HepG2 (cell line): ENCODE measurements around the gene ARL2.
A peak's percentile ranks its signal among the peaks of the same experiment; 100 is the strongest.

Experiments
- PHF8 ChIP-seq: sonication (generic); formaldehyde crosslinking; IDR thresholded peaks from 2 replicates; pipeline ENCODE4 v1.5.0; 2020; ENCODE audit warnings: missing genetic modification reagents
- RBM39 ChIP-seq: fragments of 200-400 bp; formaldehyde crosslinking; IDR thresholded peaks from one replicate; pipeline ENCODE4 v1.6.1; 2018; ENCODE audit warnings: antibody characterized with exemption, mild to moderate bottlenecking, low read depth, low read length; ENCODE audit not compliant: poor library complexity, severe bottlenecking
- ZBTB21 ChIP-seq: sonication (generic); formaldehyde crosslinking; IDR thresholded peaks from 2 replicates; pipeline ENCODE4 v1.4.0; 2020; ENCODE audit warnings: missing genetic modification reagents
- TF ChIP-seq, protein P1 (sequence below): sonication (generic); formaldehyde crosslinking; conservative IDR thresholded peaks from 2 replicates; pipeline ENCODE4 v1.4.0; 2020; ENCODE audit warnings: missing genetic modification reagents
- TF ChIP-seq, protein P2 (sequence below): sonication (generic); formaldehyde crosslinking; IDR thresholded peaks from 2 replicates; pipeline ENCODE4 v1.4.0; 2020; ENCODE audit warnings: mild to moderate bottlenecking, missing genetic modification reagents
- TF ChIP-seq, protein P3 (sequence below): sonication (generic); formaldehyde crosslinking; IDR thresholded peaks from 2 replicates; pipeline ENCODE4 v1.8.0; 2022; ENCODE audit warnings: mild to moderate bottlenecking, missing genetic modification reagents

- TF ChIP-seq ZBTB21 (CRISPR knock-in tag), result no peak
- 0 out of 2 replicates have a peak, but pooled peaks have one; percentile 2 for TF ChIP-seq PHF8 (CRISPR knock-in tag)
- TF ChIP-seq, protein P1, sequence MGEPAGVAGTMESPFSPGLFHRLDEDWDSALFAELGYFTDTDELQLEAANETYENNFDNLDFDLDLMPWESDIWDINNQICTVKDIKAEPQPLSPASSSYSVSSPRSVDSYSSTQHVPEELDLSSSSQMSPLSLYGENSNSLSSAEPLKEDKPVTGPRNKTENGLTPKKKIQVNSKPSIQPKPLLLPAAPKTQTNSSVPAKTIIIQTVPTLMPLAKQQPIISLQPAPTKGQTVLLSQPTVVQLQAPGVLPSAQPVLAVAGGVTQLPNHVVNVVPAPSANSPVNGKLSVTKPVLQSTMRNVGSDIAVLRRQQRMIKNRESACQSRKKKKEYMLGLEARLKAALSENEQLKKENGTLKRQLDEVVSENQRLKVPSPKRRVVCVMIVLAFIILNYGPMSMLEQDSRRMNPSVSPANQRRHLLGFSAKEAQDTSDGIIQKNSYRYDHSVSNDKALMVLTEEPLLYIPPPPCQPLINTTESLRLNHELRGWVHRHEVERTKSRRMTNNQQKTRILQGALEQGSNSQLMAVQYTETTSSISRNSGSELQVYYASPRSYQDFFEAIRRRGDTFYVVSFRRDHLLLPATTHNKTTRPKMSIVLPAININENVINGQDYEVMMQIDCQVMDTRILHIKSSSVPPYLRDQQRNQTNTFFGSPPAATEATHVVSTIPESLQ (CRISPR knock-in tag), result no peak
- TF ChIP-seq, protein P2, sequence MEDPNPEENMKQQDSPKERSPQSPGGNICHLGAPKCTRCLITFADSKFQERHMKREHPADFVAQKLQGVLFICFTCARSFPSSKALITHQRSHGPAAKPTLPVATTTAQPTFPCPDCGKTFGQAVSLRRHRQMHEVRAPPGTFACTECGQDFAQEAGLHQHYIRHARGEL (CRISPR knock-in tag), result no peak
- no peak for TF ChIP-seq RBM39
- TF ChIP-seq, protein P3, sequence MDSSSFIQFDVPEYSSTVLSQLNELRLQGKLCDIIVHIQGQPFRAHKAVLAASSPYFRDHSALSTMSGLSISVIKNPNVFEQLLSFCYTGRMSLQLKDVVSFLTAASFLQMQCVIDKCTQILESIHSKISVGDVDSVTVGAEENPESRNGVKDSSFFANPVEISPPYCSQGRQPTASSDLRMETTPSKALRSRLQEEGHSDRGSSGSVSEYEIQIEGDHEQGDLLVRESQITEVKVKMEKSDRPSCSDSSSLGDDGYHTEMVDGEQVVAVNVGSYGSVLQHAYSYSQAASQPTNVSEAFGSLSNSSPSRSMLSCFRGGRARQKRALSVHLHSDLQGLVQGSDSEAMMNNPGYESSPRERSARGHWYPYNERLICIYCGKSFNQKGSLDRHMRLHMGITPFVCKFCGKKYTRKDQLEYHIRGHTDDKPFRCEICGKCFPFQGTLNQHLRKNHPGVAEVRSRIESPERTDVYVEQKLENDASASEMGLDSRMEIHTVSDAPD, result no peak
Measured at GRCh38 chr11:65056999-65057398, 43.0 kb downstream of the ARL2 start.
